ENCODE results near the gene PIR. TPM values are rescaled to one million over a fixed set of nuclear protein-coding genes. Genes with fewer than 3 reads are reported as not detected.
A peak's percentile ranks its signal among the peaks of the same experiment; 100 is the strongest.

Gene PIR
- polyA plus RNA-seq, 1 donor from 2014 or later: 0.81 TPM

DNA sequence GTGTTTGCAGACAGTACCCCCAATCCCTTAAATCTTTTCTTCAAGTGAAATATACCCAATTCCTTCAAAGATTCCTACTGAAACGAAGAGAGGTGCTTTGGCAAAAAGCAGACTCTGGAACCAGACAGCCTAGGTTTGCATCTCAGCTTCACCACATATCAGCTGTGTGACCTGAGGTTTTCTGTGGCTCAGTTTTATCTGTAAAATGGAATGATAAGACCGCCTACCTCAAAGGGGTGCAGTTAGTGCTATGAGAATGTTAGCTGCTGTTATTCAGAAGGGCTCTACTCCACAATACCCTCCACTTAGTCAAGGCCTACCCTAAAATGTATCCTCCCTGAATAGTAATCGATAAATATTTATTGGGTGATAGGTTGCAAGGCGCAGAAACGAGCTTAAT, 664 bp downstream of the PIR start:
- no peak for TF ChIP-seq POLR2AphosphoS5 (IDR thresholded peaks at IDR 0.05)
- no peak for TF ChIP-seq TAF1 (IDR thresholded peaks at IDR 0.05; ENCODE audit: low read depth)
- TF ChIP-seq, protein P1, sequence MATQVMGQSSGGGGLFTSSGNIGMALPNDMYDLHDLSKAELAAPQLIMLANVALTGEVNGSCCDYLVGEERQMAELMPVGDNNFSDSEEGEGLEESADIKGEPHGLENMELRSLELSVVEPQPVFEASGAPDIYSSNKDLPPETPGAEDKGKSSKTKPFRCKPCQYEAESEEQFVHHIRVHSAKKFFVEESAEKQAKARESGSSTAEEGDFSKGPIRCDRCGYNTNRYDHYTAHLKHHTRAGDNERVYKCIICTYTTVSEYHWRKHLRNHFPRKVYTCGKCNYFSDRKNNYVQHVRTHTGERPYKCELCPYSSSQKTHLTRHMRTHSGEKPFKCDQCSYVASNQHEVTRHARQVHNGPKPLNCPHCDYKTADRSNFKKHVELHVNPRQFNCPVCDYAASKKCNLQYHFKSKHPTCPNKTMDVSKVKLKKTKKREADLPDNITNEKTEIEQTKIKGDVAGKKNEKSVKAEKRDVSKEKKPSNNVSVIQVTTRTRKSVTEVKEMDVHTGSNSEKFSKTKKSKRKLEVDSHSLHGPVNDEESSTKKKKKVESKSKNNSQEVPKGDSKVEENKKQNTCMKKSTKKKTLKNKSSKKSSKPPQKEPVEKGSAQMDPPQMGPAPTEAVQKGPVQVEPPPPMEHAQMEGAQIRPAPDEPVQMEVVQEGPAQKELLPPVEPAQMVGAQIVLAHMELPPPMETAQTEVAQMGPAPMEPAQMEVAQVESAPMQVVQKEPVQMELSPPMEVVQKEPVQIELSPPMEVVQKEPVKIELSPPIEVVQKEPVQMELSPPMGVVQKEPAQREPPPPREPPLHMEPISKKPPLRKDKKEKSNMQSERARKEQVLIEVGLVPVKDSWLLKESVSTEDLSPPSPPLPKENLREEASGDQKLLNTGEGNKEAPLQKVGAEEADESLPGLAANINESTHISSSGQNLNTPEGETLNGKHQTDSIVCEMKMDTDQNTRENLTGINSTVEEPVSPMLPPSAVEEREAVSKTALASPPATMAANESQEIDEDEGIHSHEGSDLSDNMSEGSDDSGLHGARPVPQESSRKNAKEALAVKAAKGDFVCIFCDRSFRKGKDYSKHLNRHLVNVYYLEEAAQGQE (IDR thresholded peaks at IDR 0.05; ENCODE audit: borderline replicate concordance): no peak
- no peak for TF ChIP-seq RAD21 (conservative IDR thresholded peaks at IDR 0.05)
- no peaks in the 10 kb centered on the region for H3K9me2 ChIP-seq (ENCODE audit: insufficient read depth, low read length)
- H4K20me1 ChIP-seq (ENCODE audit: insufficient read depth): no peaks in the 10 kb centered on the region
- H3K27ac ChIP-seq (ENCODE audit: low read length): no peak overlapping the region
- no peaks in the 10 kb centered on the region for H3K79me2 ChIP-seq (replicated peaks; ENCODE audit: insufficient read depth, low read length)
- no peaks in the 10 kb centered on the region for H3K36me3 ChIP-seq (ENCODE audit: insufficient read depth, low read length)
- peak overlapping the region; percentile 66 for H3K4me3 ChIP-seq (ENCODE audit: low read length)
- no peaks in the 10 kb centered on the region for H3K9me3 ChIP-seq (ENCODE audit: low read length)
- no peak overlapping the region for H2AFZ ChIP-seq (ENCODE audit: low read depth, low read length)
- no peaks in the 10 kb centered on the region for H3K27me3 ChIP-seq (ENCODE audit: insufficient read depth, low read depth, low read length)
- H3K9ac ChIP-seq (ENCODE audit: low read length): no peak overlapping the region
- H3K4me2 ChIP-seq (ENCODE audit: low read length): no peak overlapping the region
- H3F3A ChIP-seq (ENCODE audit: insufficient read depth, low read length, poor library complexity, severe bottlenecking): no peaks in the 10 kb centered on the region

DNA sequence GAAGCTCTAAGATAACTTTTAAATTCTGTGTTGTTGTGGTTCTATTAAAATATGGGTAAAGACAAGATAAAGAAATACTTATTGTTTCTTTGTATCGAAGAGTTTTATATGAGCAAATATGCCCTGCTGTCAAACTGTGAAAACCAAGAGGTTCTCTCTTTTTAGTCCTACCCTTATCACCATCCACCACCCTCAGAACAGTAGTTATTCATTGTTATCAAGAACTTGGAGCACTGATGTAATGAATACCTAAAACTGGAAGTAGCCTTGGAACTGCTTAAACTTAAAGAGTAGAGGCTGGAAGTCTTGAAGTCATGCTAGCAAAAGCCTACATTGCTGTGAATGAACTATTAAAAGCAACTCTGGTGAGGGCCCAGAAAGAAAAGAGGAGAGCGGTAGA, 9.2 kb downstream of the PIR start:
- no peaks in the 10 kb centered on the region for H3K9me2 ChIP-seq (ENCODE audit: insufficient read depth, low read length)
- H3F3A ChIP-seq (ENCODE audit: insufficient read depth, low read length, poor library complexity, severe bottlenecking): no peaks in the 10 kb centered on the region
- no peak overlapping the region for H2AFZ ChIP-seq (ENCODE audit: low read depth, low read length)
- TF ChIP-seq EP300 (conservative IDR thresholded peaks at IDR 0.05; ENCODE audit: poor library complexity, severe bottlenecking) (no peak), EZH2 (IDR thresholded peaks at IDR 0.05; ENCODE audit: borderline replicate concordance, insufficient read depth, low read length, poor library complexity, severe bottlenecking) (no peak), RAD21 (conservative IDR thresholded peaks at IDR 0.05) (no peak), POLR2AphosphoS5 (IDR thresholded peaks at IDR 0.05) (no peak), SMC3 (conservative IDR thresholded peaks at IDR 0.05; ENCODE audit: poor library complexity) (no peak), TAF1 (IDR thresholded peaks at IDR 0.05; ENCODE audit: low read depth) (no peak), MXI1 (conservative IDR thresholded peaks at IDR 0.05; ENCODE audit: poor library complexity, severe bottlenecking) (no peak)
- TF ChIP-seq, protein P1 (IDR thresholded peaks at IDR 0.05; ENCODE audit: borderline replicate concordance): no peak
- TF ChIP-seq, protein P2, sequence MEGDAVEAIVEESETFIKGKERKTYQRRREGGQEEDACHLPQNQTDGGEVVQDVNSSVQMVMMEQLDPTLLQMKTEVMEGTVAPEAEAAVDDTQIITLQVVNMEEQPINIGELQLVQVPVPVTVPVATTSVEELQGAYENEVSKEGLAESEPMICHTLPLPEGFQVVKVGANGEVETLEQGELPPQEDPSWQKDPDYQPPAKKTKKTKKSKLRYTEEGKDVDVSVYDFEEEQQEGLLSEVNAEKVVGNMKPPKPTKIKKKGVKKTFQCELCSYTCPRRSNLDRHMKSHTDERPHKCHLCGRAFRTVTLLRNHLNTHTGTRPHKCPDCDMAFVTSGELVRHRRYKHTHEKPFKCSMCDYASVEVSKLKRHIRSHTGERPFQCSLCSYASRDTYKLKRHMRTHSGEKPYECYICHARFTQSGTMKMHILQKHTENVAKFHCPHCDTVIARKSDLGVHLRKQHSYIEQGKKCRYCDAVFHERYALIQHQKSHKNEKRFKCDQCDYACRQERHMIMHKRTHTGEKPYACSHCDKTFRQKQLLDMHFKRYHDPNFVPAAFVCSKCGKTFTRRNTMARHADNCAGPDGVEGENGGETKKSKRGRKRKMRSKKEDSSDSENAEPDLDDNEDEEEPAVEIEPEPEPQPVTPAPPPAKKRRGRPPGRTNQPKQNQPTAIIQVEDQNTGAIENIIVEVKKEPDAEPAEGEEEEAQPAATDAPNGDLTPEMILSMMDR (IDR thresholded peaks at IDR 0.05; ENCODE audit: poor library complexity, severe bottlenecking): no peak
- H3K79me2 ChIP-seq (replicated peaks; ENCODE audit: insufficient read depth, low read length): no peaks in the 10 kb centered on the region
- H3K36me3 ChIP-seq (ENCODE audit: insufficient read depth, low read length): no peaks in the 10 kb centered on the region
- no peaks in the 10 kb centered on the region for H3K9me3 ChIP-seq (ENCODE audit: low read length)
- no peaks in the 10 kb centered on the region for H4K20me1 ChIP-seq (ENCODE audit: insufficient read depth)
- no peak overlapping the region for H3K9ac ChIP-seq (ENCODE audit: low read length)
- no peak overlapping the region for H3K4me3 ChIP-seq (ENCODE audit: low read length)
- H3K27me3 ChIP-seq (ENCODE audit: insufficient read depth, low read depth, low read length): no peaks in the 10 kb centered on the region
- no peak overlapping the region for H3K27ac ChIP-seq (ENCODE audit: low read length)
- H3K4me2 ChIP-seq (ENCODE audit: low read length): no peak overlapping the region

Data from neural cell (in vitro differentiated cells).